ENCODE measurements around the gene DDOST. TPM values are rescaled to one million over a fixed set of nuclear protein-coding genes. Genes with fewer than 3 reads are reported as not detected.

Gene DDOST
- total RNA-seq, 2 experiments from 2014 or later: 111 to 148 TPM

GRCh38 chr1:20709868-20710267 lies 48.7 kb upstream of the DDOST start:
- no peak for TF ChIP-seq CTCF (conservative IDR thresholded peaks at IDR 0.05; ENCODE audit: low read length)
- no peak for TF ChIP-seq EZH2phosphoT487 (IDR thresholded peaks at IDR 0.05; ENCODE audit: borderline replicate concordance, low read depth, low read length)
- no TSS peak for BruUV-seq (replicated peaks)
- POLR2A ChIA-PET: no interaction called here
- Histone ChIP-seq H3K36me3 (ENCODE audit: insufficient read depth, low read length) (no peaks in the 10 kb centered on the region), H3K4me2 (ENCODE audit: low read length) (no peak overlapping the region), H3K9me3 (ENCODE audit: low read length) (no peaks in the 10 kb centered on the region), H3K4me3 (ENCODE audit: low read depth, low read length, poor library complexity, severe bottlenecking) (no peak overlapping the region), H3K27ac (ENCODE audit: low read depth, low read length, poor library complexity, severe bottlenecking) (no peak overlapping the region), H3K79me2 (ENCODE audit: insufficient read depth, low read depth, low read length) (no peaks in the 10 kb centered on the region), H3K4me1 (ENCODE audit: insufficient read depth, low read length, poor library complexity, severe bottlenecking) (no peaks in the 10 kb centered on the region), H2AFZ (ENCODE audit: low read length) (no peak overlapping the region), H3K9me2 (ENCODE audit: insufficient read depth, low read length) (no peaks in the 10 kb centered on the region), H4K20me1 (ENCODE audit: insufficient read depth, low read length) (no peaks in the 10 kb centered on the region)
- intact Hi-C loops (cut with micrococcal nuclease; ENCODE audit: unreplicated experiment): no loop called here
- no peak for DNase-seq (ENCODE audit: low spot score)
- CTCF ChIA-PET (ENCODE audit: unreplicated experiment): no interaction called here

- no peak overlapping the region for H3K27ac ChIP-seq (ENCODE audit: low read depth, low read length, poor library complexity, severe bottlenecking)
- H3K4me1 ChIP-seq (ENCODE audit: insufficient read depth, low read length, poor library complexity, severe bottlenecking): no peaks in the 10 kb centered on the region
- H2AFZ ChIP-seq (ENCODE audit: low read length): no peak overlapping the region
- H3K4me3 ChIP-seq (ENCODE audit: low read depth, low read length, poor library complexity, severe bottlenecking): no peak overlapping the region
- CTCF ChIA-PET (ENCODE audit: unreplicated experiment): no interaction called here
- H3K4me2 ChIP-seq (ENCODE audit: low read length): no peak overlapping the region
- H3K79me2 ChIP-seq (ENCODE audit: insufficient read depth, low read depth, low read length): no peaks in the 10 kb centered on the region
- no peak for DNase-seq (ENCODE audit: low spot score)
- no peaks in the 10 kb centered on the region for H3K36me3 ChIP-seq (ENCODE audit: insufficient read depth, low read length)
- no peaks in the 10 kb centered on the region for H4K20me1 ChIP-seq (ENCODE audit: insufficient read depth, low read length)
- POLR2A ChIA-PET: interaction anchor here (0.6 kb wide), 1 partner anchor 146 kb away, joined by 3 read pairs; no protein-coding TSS in a partner anchor
- TF ChIP-seq CTCF (conservative IDR thresholded peaks at IDR 0.05; ENCODE audit: low read length): no peak
- no peak for TF ChIP-seq EZH2phosphoT487 (IDR thresholded peaks at IDR 0.05; ENCODE audit: borderline replicate concordance, low read depth, low read length)
- H3K9me2 ChIP-seq (ENCODE audit: insufficient read depth, low read length): no peaks in the 10 kb centered on the region
- no TSS peak for BruUV-seq (replicated peaks)
- intact Hi-C loops (cut with micrococcal nuclease; ENCODE audit: unreplicated experiment): no loop called here
- H3K9me3 ChIP-seq (ENCODE audit: low read length): no peaks in the 10 kb centered on the region
Measured at GRCh38 chr1:20708891-20709290, 47.7 kb upstream of the DDOST start.

GRCh38 chr1:20708057-20708456 lies 46.9 kb upstream of the DDOST start:
- POLR2A ChIA-PET: interaction anchor here (0.6 kb wide), 1 partner anchor 147 kb away, joined by 3 read pairs; no protein-coding TSS in a partner anchor
- intact Hi-C loops (cut with micrococcal nuclease; ENCODE audit: unreplicated experiment): no loop called here
- Histone ChIP-seq H3K4me3 (ENCODE audit: low read depth, low read length, poor library complexity, severe bottlenecking) (no peak overlapping the region), H3K9me2 (ENCODE audit: insufficient read depth, low read length) (no peaks in the 10 kb centered on the region), H3K36me3 (ENCODE audit: insufficient read depth, low read length) (no peaks in the 10 kb centered on the region), H4K20me1 (ENCODE audit: insufficient read depth, low read length) (no peaks in the 10 kb centered on the region), H2AFZ (ENCODE audit: low read length) (no peak overlapping the region), H3K79me2 (ENCODE audit: insufficient read depth, low read depth, low read length) (no peaks in the 10 kb centered on the region), H3K9me3 (ENCODE audit: low read length) (no peaks in the 10 kb centered on the region), H3K4me2 (ENCODE audit: low read length) (no peak overlapping the region), H3K4me1 (ENCODE audit: insufficient read depth, low read length, poor library complexity, severe bottlenecking) (no peaks in the 10 kb centered on the region), H3K27ac (ENCODE audit: low read depth, low read length, poor library complexity, severe bottlenecking) (no peak overlapping the region)
- CTCF ChIA-PET (ENCODE audit: unreplicated experiment): no interaction called here
- no TSS peak for BruUV-seq (replicated peaks)
- no peak for DNase-seq (ENCODE audit: low spot score)
- TF ChIP-seq CTCF (conservative IDR thresholded peaks at IDR 0.05; ENCODE audit: low read length) (no peak), EZH2phosphoT487 (IDR thresholded peaks at IDR 0.05; ENCODE audit: borderline replicate concordance, low read depth, low read length) (no peak)

Data from OCI-LY7 (cell line).